AG04449 (cell line): Measurements from ENCODE around the gene NSFL1C.

Experiments used
- CTCF ChIA-PET: fragments of 350-600 bp; formaldehyde crosslinking; extraction: SDS; loops from one replicate; lab custom pipeline; 2021; ENCODE audit warnings: antibody characterized with exemption; lab: Yijun Ruan, JAX
- POLR2A ChIA-PET: fragments of 400-600, 350-600 bp; formaldehyde crosslinking; extraction: SDS; loops from one replicate; lab custom pipeline; 2020; ENCODE audit warnings: antibody characterized with exemption, inconsistent platforms; lab: Yijun Ruan, JAX
- DNase-seq: peaks from one replicate; pipeline ENCODE4 v3.0.0-alpha.2; 2010; ENCODE audit warnings: low read depth, low spot score
- H3K4me3 ChIP-seq: 2 replicates; pipeline ENCODE4 v1.5.1; 2011; ENCODE audit warnings: low read depth, mild to moderate bottlenecking, control low read depth, low read length
- CTCF ChIP-seq: IDR thresholded peaks from one replicate; pipeline ENCODE4 v1.5.1; 2011; ENCODE audit warnings: mild to moderate bottlenecking, moderate library complexity, low read length, control low read depth, inconsistent platforms; ENCODE audit not compliant: insufficient read depth; ENCODE audit errors: missing control alignments

The NSFL1C gene

GRCh38 chr20:1457992-1458391, 8.7 kb downstream of the NSFL1C start:
- DNase-seq = no peak
- TF ChIP-seq CTCF = no peak
- POLR2A ChIA-PET = no interaction called here
- CTCF ChIA-PET = interaction anchor here (2.3 to 11.0 kb wide), 3 partner anchors 10 to 45 kb away, joined by 12 to 120 read pairs (median 23); partner anchors contain the start of gene NSFL1C
- H3K4me3 ChIP-seq = no peak overlapping the region

GRCh38 chr20:1456300-1456699, 10.3 kb downstream of the NSFL1C start:
- H3K4me3 ChIP-seq = no peak overlapping the region
- CTCF ChIA-PET = interaction anchor here (1.0 to 12.2 kb wide), 4 partner anchors 9 to 143 kb away, joined by 3 to 178 read pairs (median 64); partner anchors contain the start of gene NSFL1C
- TF ChIP-seq CTCF = no peak
- no peak for DNase-seq
- POLR2A ChIA-PET = interaction anchor here (1.2 kb wide), 1 partner anchor 10 kb away, joined by 3 read pairs; the partner anchor contains the start of gene NSFL1C

GRCh38 chr20:1450926-1451491, 15.6 kb downstream of the NSFL1C start:
- ChIA-PET POLR2A (no interaction called here), CTCF (interaction anchor here (2.6 to 12.2 kb wide), 3 partner anchors 13 to 139 kb away, joined by 7 to 178 read pairs (median 120); partner anchors contain the start of gene NSFL1C)
- no peak overlapping the region for H3K4me3 ChIP-seq
- DNase-seq = no peak
- no peak for TF ChIP-seq CTCF

GRCh38 chr20:1449370-1449769, 17.3 kb downstream of the NSFL1C start:
- ChIA-PET CTCF (interaction anchor here (1.3 to 12.2 kb wide), 4 partner anchors 10 to 54 kb away, joined by 3 to 178 read pairs (median 70); partner anchors contain the start of gene NSFL1C), POLR2A (no interaction called here)
- no peak for DNase-seq
- TF ChIP-seq CTCF = no peak
- H3K4me3 ChIP-seq = no peak overlapping the region

GRCh38 chr20:1448081-1448620, 18.5 kb downstream of the NSFL1C start:
- DNase-seq = no peak
- POLR2A ChIA-PET = no interaction called here
- CTCF ChIA-PET = interaction anchor here (0.5 to 12.2 kb wide), 9 partner anchors 8 to 138 kb away, joined by 3 to 178 read pairs (median 4); partner anchors contain the start of gene NSFL1C

More at GRCh38 chr20:1448081-1448620, 18.5 kb downstream of the NSFL1C start:
- TF ChIP-seq CTCF = no peak
- H3K4me3 ChIP-seq = no peak overlapping the region
